K562 (cell line): ENCODE results near the gene SLC16A1. TPM values are rescaled to one million over a fixed set of nuclear protein-coding genes. Genes with fewer than 3 reads are reported as not detected.

Experiments used
- ATAC-seq: fragments of 200-7000 bp; cut with Tn5 transposase; 3 replicates; pipeline ENCODE4 v1.9.1; 2020; ENCODE audit warnings: moderate library complexity
- BruUV-seq: library from RNA; stranded (reverse); fragments of 400-500 nt; replicated peaks from 2 replicates; lab custom pipeline; 2021; lab: Mats Ljungman, UMichigan
- CTCF ChIA-PET: fragments of 300-600 bp; formaldehyde crosslinking; extraction: SDS; loops from one replicate; lab custom pipeline; 2021; ENCODE audit warnings: low intra/inter-chr PET ratio; lab: Yijun Ruan, JAX
- POLR2A ChIA-PET: fragments of 300-600, 350-650 bp; sonication (Branson Sonifier 250); formaldehyde crosslinking; extraction: SDS; loops from one replicate; lab custom pipeline; 2021; ENCODE audit warnings: antibody characterized with exemption, inconsistent platforms; lab: Yijun Ruan, JAX
- DNase-seq, 4 experiments: peaks; one replicate each; pipeline versions ENCODE4 v3.0.0 to v3.0.0-alpha.2; 2011 to 2018; ENCODE audit warnings: low spot score in 3 of 4, mixed read lengths in 3 of 4; ENCODE audit errors: extremely low read depth in 1 of 4
- FAIRE-seq: peaks from 2 replicates; lab custom pipeline; 2011; peaks lifted over from hg19 to GRCh38; lab: Jason Lieb, UNC
- H2AFZ ChIP-seq: 2 replicates; pipeline ENCODE4 v1.6.0; 2011; ENCODE audit warnings: low read depth, low read length, control low read depth, inconsistent platforms
- H3K27ac ChIP-seq: fragments of 200-600 bp; 3 replicates; pipeline ENCODE4 v1.8.0; 2011; ENCODE audit warnings: low read depth, mild to moderate bottlenecking, control low read depth, inconsistent platforms, low read length, moderate library complexity, mixed read lengths; ENCODE audit errors: extremely low read depth
- H3K27me3 ChIP-seq, 2 experiments: fragments of 300-600 bp in 1 of 2; 2 replicates in 1 of 2; 3 replicates in 1 of 2; pipeline versions ENCODE4 v1.6.0 to v1.8.0; 2011; ENCODE audit warnings: inconsistent platforms in 2 of 2, low read length in 2 of 2, mild to moderate bottlenecking in 1 of 2, mixed read lengths in 1 of 2, moderate library complexity in 1 of 2; ENCODE audit not compliant: control insufficient read depth in 2 of 2, insufficient read depth in 2 of 2
- H3K36me3 ChIP-seq: fragments of 300-600 bp; 3 replicates; pipeline ENCODE4 v1.8.0; 2011; ENCODE audit warnings: mild to moderate bottlenecking, low read length, inconsistent platforms; ENCODE audit not compliant: control insufficient read depth, insufficient read depth
- H3K4me1 ChIP-seq, 2 experiments: fragments of 200-600 bp in 1 of 2; replicated peaks in 1 of 2; 2 replicates in 1 of 2; 3 replicates in 1 of 2; pipeline versions ENCODE4 v1.5.1 to v1.8.0; 2011; ENCODE audit warnings: inconsistent platforms in 2 of 2, low read length in 2 of 2, mild to moderate bottlenecking in 1 of 2, mixed read lengths in 1 of 2, moderate library complexity in 1 of 2; ENCODE audit not compliant: control insufficient read depth in 2 of 2, insufficient read depth in 2 of 2
- H3K4me2 ChIP-seq: 2 replicates; pipeline ENCODE4 v1.6.1; 2011; ENCODE audit warnings: low read length, control low read depth, inconsistent platforms, mixed read lengths; ENCODE audit not compliant: insufficient read depth
- H3K4me3 ChIP-seq: fragments of 200-600 bp; sonication (generic), shearing (Covaris generic); 2 replicates; pipeline ENCODE4 v1.5.1; 2016; ENCODE audit warnings: control low read depth, inconsistent platforms
- H3K79me2 ChIP-seq: fragments of 200-600 bp; 3 replicates; pipeline ENCODE4 v1.8.0; 2011; ENCODE audit warnings: low read length, inconsistent platforms; ENCODE audit not compliant: control insufficient read depth, insufficient read depth
- H3K9ac ChIP-seq, 2 experiments: 2 replicates each; pipeline versions ENCODE4 v1.6.0 to v1.6.1; 2011; ENCODE audit warnings: low read depth in 2 of 2, low read length in 2 of 2, control low read depth in 1 of 2, inconsistent platforms in 1 of 2, mild to moderate bottlenecking in 1 of 2, mixed read lengths in 1 of 2; ENCODE audit not compliant: insufficient read depth in 1 of 2
- H3K9me1 ChIP-seq: one replicate; pipeline ENCODE4 v1.6.0; 2011; ENCODE audit warnings: inconsistent platforms, mild to moderate bottlenecking, low read length, moderate library complexity; ENCODE audit not compliant: control insufficient read depth, insufficient read depth
- H3K9me3 ChIP-seq: replicated peaks from 2 replicates; pipeline ENCODE4 v1.5.1; 2011; ENCODE audit warnings: low read depth, low read length, inconsistent platforms; ENCODE audit not compliant: control insufficient read depth, insufficient read depth
- H4K20me1 ChIP-seq: replicated peaks from 2 replicates; pipeline ENCODE4 v1.6.1; 2011; ENCODE audit warnings: low read length, inconsistent platforms, mixed read lengths; ENCODE audit not compliant: control insufficient read depth, insufficient read depth
- JUNB ChIP-seq: fragments of 450-650 bp; formaldehyde crosslinking; conservative IDR thresholded peaks from 2 replicates; pipeline ENCODE4 v1.4.0; 2020; ENCODE audit warnings: mild to moderate bottlenecking
- KDM1A ChIP-seq, 2 experiments: fragments of 450-650 bp; IDR thresholded peaks; 2 replicates each; pipeline ENCODE4 v1.6.1; 2016; ENCODE audit warnings: mild to moderate bottlenecking in 2 of 2
- L3MBTL2 ChIP-seq: fragments of 450-650 bp; IDR thresholded peaks from 2 replicates; pipeline ENCODE4 v1.6.1; 2016; ENCODE audit warnings: mild to moderate bottlenecking, moderate library complexity
- MLX ChIP-seq, 2 experiments: fragments of 450-650 bp in 1 of 2; sonication (generic) in 1 of 2; formaldehyde crosslinking; conservative IDR thresholded peaks; 2 replicates each; pipeline versions ENCODE4 v1.4.0 to v1.8.1; 2020 to 2022; ENCODE audit warnings: mild to moderate bottlenecking in 1 of 2, missing genetic modification reagents in 1 of 2
- MTA2 ChIP-seq: fragments of 450-650 bp; IDR thresholded peaks from 2 replicates; pipeline ENCODE4 v1.6.1; 2016; ENCODE audit warnings: low read depth
- MYNN ChIP-seq, 2 experiments: sonication (generic); formaldehyde crosslinking in 1 of 2; IDR thresholded peaks; 2 replicates each; pipeline versions ENCODE4 v1.5.0 to v1.6.1; 2016 to 2020; ENCODE audit warnings: antibody characterized with exemption in 1 of 2, missing genetic modification reagents in 1 of 2
- NR1H2 ChIP-seq: sonication (generic); formaldehyde crosslinking; IDR thresholded peaks from 2 replicates; pipeline ENCODE4 v1.4.0; 2020; ENCODE audit warnings: mild to moderate bottlenecking, missing genetic modification reagents
- NUFIP1 ChIP-seq: fragments of 450-650 bp; IDR thresholded peaks from 2 replicates; pipeline ENCODE4 v1.6.1; 2018; ENCODE audit not compliant: partially characterized antibody
- RB1 ChIP-seq: fragments of 450-650 bp; IDR thresholded peaks from 2 replicates; pipeline ENCODE4 v1.6.1; 2017; ENCODE audit warnings: low read depth, mild to moderate bottlenecking
- ZFP36 ChIP-seq: fragments of 150-350 bp; IDR thresholded peaks from 2 replicates; pipeline ENCODE4 v1.6.1; 2018; ENCODE audit warnings: low read length, low read depth; ENCODE audit not compliant: partially characterized antibody
- ZNF551 ChIP-seq: fragments of 250-450 bp; sonication (Bioruptor Pico); IDR thresholded peaks from 2 replicates; pipeline ENCODE4 v1.5.0; 2021; ENCODE audit warnings: mild to moderate bottlenecking, moderate library complexity
- WGBS: fragments of 100-300 bp; shearing (Covaris generic); methylation state at CpG from one replicate; pipeline ENCODE4 v1.1.6; 2016; ENCODE audit warnings: low coverage, mixed read lengths; ENCODE audit not compliant: insufficient coverage; ENCODE audit errors: missing lambda C conversion rate; 5-methylcytosine and 5-hydroxymethylcytosine counted together
- in situ Hi-C: fragments of 300-500 bp; cut with MboI; formaldehyde crosslinking; loops from 4 replicates; pipeline ENCODE4 v1.15.0; 2018; ENCODE audit warnings: inconsistent platforms, mixed read lengths
- intact Hi-C: fragments of 100-400 bp; cut with micrococcal nuclease; formaldehyde crosslinking; loops from 2 replicates; pipeline ENCODE4 v1.14.2; 2022
- polyA plus RNA-seq, 8 experiments: library from polyadenylated mRNA; depleted of rRNA in 4 of 8; stranded (reverse) in 5 of 8; unstranded in 3 of 8; fragments of >200 nt; fragmentation: Nextera tagmentation in 2 of 8; fragmentation: Illumina TruSeq in 1 of 8; extraction: Ambion mirVana in 2 of 8; extraction: Trizol in 1 of 8; gene quantifications; 2 replicates each; pipeline versions ENCODE4 v1.2.1 to v1.2.3, GENCODE V29; 2011 to 2014; ENCODE audit warnings: inconsistent platforms in 1 of 8, missing spikeins in 1 of 8
- total RNA-seq, 7 experiments: library from RNA; depleted of rRNA in 6 of 7; stranded (reverse); fragments of >200 nt in 6 of 7; fragmentation: Illumina TruSeq in 2 of 7; extraction: Trizol in 2 of 7; gene quantifications; 2 replicates each; pipeline versions ENCODE4 v1.2.1 to v1.2.3, GENCODE V29; 2011 to 2021; ENCODE audit warnings: low replicate concordance in 1 of 7
- TF ChIP-seq, protein P1 (sequence below): fragments of 200-400 bp; formaldehyde crosslinking; IDR thresholded peaks from 2 replicates; pipeline ENCODE4 v1.6.1; 2017; ENCODE audit warnings: mild to moderate bottlenecking, low read depth, low read length, moderate library complexity
- TF ChIP-seq, protein P2 (sequence below): sonication (generic); formaldehyde crosslinking; IDR thresholded peaks from 2 replicates; pipeline ENCODE4 v1.8.0; 2022; ENCODE audit warnings: mild to moderate bottlenecking, missing genetic modification reagents, borderline replicate concordance

Gene SLC16A1
- total and polyA plus RNA-seq, 9 of the 15 experiments (the other 6 are each of a cell fraction or from before 2014, with no cell fraction given), result 73.1 to 244 (median 117) TPM

DNA sequence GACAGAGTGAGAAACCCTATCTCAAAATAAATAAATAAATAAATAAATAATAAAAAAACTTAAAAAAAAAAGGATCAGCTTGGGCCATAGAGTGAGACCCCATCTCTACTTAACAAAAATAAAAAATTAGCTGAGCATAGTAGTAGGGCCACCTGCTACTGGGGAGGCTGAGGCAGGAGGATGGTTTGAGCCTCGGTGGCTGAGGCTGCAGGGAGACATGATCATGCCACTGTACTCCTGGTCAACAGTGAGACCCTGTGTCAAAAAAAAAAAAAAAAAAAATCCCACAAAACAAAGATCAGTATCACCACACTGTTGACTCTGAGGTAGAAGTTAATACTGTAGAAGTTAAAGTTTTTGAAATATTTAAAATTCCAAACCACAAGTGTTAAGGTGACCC lies 29.1 kb downstream of the SLC16A1 start:
- no TSS peak for BruUV-seq
- ChIA-PET POLR2A (interaction anchor here (1.5 to 5.6 kb wide), 2 partner anchors 9 to 11 kb away, joined by 3 to 44 read pairs; no protein-coding TSS in a partner anchor), CTCF (no interaction called here)
- peaks cover 85% of the 10 kb centered on the region for H3K36me3 ChIP-seq
- no peaks in the 10 kb centered on the region for H3K9me3 ChIP-seq
- H3K27ac ChIP-seq, result no peak overlapping the region
- no peak for DNase-seq
- H3K9me1 ChIP-seq, result no peaks in the 10 kb centered on the region
- ATAC-seq, result no peak
- H3K79me2 ChIP-seq, result peaks cover 78% of the 10 kb centered on the region
- TF ChIP-seq NUFIP1 (no peak), ZFP36 (no peak), ZNF551 (CRISPR knock-in tag) (no peak), MLX (CRISPR knock-in tag; conservative IDR thresholded peaks at IDR 0.05) (no peak), RB1 (no peak), JUNB (CRISPR knock-in tag) (no peak), NR1H2 (CRISPR knock-in tag) (no peak), L3MBTL2 (no peak), MTA2 (no peak), KDM1A (IDR thresholded peaks at IDR 0.05) (no peak), MYNN (IDR thresholded peaks at IDR 0.05) (no peak), MYNN (CRISPR knock-in tag; IDR thresholded peaks at IDR 0.05) (no peak)
- TF ChIP-seq, protein P1, sequence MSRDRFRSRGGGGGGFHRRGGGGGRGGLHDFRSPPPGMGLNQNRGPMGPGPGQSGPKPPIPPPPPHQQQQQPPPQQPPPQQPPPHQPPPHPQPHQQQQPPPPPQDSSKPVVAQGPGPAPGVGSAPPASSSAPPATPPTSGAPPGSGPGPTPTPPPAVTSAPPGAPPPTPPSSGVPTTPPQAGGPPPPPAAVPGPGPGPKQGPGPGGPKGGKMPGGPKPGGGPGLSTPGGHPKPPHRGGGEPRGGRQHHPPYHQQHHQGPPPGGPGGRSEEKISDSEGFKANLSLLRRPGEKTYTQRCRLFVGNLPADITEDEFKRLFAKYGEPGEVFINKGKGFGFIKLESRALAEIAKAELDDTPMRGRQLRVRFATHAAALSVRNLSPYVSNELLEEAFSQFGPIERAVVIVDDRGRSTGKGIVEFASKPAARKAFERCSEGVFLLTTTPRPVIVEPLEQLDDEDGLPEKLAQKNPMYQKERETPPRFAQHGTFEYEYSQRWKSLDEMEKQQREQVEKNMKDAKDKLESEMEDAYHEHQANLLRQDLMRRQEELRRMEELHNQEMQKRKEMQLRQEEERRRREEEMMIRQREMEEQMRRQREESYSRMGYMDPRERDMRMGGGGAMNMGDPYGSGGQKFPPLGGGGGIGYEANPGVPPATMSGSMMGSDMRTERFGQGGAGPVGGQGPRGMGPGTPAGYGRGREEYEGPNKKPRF, result no peak
- TF ChIP-seq, protein P2, sequence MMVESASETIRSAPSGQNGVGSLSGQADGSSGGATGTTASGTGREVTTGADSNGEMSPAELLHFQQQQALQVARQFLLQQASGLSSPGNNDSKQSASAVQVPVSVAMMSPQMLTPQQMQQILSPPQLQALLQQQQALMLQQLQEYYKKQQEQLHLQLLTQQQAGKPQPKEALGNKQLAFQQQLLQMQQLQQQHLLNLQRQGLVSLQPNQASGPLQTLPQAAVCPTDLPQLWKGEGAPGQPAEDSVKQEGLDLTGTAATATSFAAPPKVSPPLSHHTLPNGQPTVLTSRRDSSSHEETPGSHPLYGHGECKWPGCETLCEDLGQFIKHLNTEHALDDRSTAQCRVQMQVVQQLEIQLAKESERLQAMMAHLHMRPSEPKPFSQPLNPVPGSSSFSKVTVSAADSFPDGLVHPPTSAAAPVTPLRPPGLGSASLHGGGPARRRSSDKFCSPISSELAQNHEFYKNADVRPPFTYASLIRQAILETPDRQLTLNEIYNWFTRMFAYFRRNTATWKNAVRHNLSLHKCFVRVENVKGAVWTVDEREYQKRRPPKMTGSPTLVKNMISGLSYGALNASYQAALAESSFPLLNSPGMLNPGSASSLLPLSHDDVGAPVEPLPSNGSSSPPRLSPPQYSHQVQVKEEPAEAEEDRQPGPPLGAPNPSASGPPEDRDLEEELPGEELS (CRISPR knock-in tag), result no peak
- TF ChIP-seq, all 486 proteins: peak for 0
- Histone ChIP-seq H3K9ac (no peak overlapping the region), H3K4me3 (no peak overlapping the region), H4K20me1 (peaks cover 7% of the 10 kb centered on the region; the same call in 1 of the 2 replicates), H2AFZ (no peak overlapping the region), H3K4me1 (peaks cover 0 to 7% of the 10 kb centered on the region in 2 experiments; a peak in 1 of 5 replicates), H3K27me3 (no peaks in the 10 kb centered on the region), H3K4me2 (no peak overlapping the region)
- WGBS, result 100% methylated on average over 1 of the region's 1 CpG
- in situ Hi-C loops (no loop called here), intact Hi-C loops (no loop called here)
- FAIRE-seq, result no peak
